NCI-H2029 (cell line): ENCODE results near the gene ALG12.

Experiments used
- DNase-seq: peaks from one replicate; lab custom pipeline; 2025; lab: John Stamatoyannopoulos, UW

Gene ALG12

GRCh38 chr22:49887064-49887451 lies 31.2 kb downstream of the ALG12 start:
- DNase-seq, result no peak

DNA sequence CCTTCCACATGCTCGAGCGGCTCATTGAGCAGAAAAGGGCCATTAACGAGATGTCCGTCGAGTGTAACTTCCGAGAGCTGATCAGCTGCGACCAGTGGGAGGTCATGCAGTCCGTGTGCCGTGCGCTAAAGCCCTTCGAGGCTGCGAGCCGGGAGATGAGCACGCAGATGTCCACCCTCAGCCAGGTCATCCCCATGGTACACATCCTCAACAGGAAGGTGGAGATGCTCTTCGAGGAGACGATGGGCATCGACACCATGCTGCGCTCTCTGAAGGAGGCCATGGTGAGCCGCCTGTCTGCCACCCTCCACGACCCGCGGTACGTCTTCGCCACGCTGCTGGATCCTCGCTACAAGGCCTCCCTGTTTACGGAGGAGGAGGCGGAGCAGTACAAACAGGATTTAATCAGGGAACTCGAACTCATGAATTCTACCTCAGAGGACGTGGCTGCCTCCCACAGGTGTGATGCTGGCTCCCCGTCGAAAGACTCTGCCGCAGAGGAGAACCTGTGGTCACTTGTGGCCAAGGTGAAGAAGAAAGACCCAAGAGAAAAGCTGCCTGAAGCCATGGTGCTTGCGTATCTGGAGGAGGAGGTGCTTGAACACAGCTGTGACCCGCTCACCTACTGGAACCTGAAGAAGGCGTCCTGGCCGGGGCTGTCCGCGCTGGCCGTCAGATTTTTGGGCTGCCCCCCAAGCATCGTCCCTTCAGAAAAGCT lies 31.7 kb downstream of the ALG12 start:
- DNase-seq, result no peak

- DNase-seq, result no peak
Observed at GRCh38 chr22:49885881-49886280, 32.4 kb downstream of the ALG12 start.

GRCh38 chr22:49885281-49885680 lies 33.0 kb downstream of the ALG12 start:
- no peak for DNase-seq

GRCh38 chr22:49884503-49885260 lies 33.6 kb downstream of the ALG12 start:
- DNase-seq, result no peak

GRCh38 chr22:49884075-49884474 lies 34.2 kb downstream of the ALG12 start:
- DNase-seq, result no peak

DNA sequence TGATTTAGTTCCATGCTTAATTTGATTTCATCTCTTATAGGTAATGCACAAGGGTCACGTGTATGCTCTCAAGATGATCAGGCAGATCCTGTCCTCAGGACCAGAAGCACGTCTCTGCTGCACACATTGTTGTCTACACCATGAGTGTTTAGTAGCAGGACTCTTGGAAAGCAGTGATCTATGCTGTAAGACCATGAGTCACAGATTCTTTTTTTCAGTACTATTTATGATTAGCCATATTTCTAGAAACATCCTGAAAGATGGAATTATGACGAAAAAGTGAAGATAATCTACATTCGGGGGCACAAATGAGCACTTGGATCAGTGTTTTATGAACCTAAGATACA lies 35.0 kb downstream of the ALG12 start:
- DNase-seq, result no peak

GRCh38 chr22:49882519-49883293 lies 35.5 kb downstream of the ALG12 start:
- no peak for DNase-seq

GRCh38 chr22:49881856-49882255 lies 36.4 kb downstream of the ALG12 start:
- no peak for DNase-seq

- DNase-seq, result no peak
Observed at GRCh38 chr22:49880281-49880680, 38.0 kb downstream of the ALG12 start.

- no peak for DNase-seq
Observed at GRCh38 chr22:49879871-49880270, 38.4 kb downstream of the ALG12 start.

GRCh38 chr22:49878206-49878605 lies 40.0 kb downstream of the ALG12 start:
- DNase-seq, result no peak

DNA sequence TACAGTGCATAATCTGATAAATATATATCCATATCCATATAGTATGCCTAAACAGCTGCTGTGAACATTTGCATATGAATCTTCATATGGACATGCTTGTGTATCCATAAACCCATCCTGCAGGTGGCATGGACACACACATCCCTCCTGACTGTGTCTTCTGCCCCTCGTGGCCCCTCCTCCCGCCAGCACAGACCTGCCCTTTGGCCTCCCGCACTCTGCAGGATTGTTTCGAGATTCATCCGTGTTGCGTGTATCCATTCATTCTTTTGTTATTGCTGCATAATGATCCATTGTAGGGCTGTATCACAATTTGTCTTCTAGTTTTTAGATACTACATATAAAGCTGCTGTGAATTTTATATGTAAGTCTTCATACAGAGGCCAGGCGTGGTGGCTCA lies 40.6 kb downstream of the ALG12 start:
- no peak for DNase-seq

GRCh38 chr22:49873228-49873940 lies 44.9 kb downstream of the ALG12 start:
- DNase-seq, result no peak

DNA sequence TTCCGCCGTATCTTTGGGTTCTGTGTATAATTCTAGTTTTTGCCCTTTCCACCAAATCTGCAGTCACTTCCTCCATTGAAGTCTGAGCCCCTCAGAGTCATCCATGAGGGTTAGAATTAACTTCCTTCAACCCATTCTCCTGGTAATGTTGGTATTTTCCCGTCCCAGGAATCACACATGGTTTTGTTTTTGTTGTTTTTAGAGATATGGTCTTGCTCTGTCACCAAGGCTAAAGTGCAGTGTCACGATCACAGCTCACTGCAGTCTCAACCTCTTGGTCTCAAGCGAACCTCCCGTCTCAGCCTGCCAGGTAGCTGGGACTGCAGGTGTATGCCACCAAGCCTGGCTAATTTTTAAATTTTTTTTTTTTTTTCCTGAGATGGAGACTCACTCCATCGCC lies 45.9 kb downstream of the ALG12 start:
- no peak for DNase-seq

DNA sequence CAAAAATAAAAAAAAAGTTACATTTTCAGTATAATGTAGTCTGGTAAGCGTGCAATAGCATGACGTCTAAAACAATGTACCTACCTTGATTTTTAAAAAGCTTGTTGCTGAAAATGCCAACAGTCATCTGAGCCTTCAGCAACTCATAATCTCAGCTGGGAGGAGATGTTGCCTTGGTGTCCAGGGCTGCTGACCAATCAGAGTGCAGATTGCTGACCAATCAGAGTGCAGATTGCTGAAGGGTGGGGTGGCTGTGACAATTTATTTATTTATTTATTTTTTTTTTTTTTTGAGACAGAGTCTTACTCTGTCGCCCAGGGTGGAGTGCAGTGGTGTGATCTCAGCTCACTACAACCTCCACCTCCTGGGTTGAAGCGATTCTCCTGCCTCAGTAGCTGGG lies 46.8 kb downstream of the ALG12 start:
- DNase-seq, result no peak

GRCh38 chr22:49869845-49870712 lies 48.2 kb downstream of the ALG12 start:
- no peak for DNase-seq

DNA sequence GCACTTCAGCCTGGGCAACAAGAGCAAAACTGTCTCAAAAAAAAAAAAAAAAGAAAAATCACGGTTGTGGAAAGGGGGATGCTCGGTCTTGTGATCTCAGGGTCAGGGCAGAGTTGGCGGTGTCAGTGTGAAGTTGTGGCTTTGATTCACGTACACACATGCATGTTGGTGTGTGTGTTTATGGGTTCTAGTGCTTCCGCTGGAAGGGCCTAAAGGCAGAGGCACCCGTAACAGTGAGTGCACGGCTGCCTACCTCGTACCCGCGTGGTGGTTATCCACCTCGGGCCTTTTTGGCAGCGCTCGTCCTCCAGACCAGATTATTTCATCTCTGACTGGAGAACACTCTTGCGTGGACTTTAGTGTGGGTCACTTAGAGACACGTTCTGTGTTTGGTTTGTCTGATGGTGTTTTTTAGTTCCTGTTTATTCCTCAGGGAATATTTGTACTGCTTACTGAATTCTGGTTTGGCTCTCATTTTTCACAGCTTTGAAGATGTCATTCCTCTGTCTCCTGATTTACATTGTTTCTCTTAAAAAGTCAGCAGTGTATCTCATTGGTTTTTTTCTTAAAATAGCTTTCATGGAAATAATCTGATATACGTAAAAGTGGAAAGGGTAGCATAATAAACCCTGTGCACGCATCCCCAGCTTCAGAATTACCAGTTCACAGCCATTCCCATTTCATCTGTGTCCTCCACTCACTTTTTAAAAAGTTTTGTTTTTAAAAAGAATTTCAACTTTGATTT lies 49.0 kb downstream of the ALG12 start:
- no peak for DNase-seq

DNA sequence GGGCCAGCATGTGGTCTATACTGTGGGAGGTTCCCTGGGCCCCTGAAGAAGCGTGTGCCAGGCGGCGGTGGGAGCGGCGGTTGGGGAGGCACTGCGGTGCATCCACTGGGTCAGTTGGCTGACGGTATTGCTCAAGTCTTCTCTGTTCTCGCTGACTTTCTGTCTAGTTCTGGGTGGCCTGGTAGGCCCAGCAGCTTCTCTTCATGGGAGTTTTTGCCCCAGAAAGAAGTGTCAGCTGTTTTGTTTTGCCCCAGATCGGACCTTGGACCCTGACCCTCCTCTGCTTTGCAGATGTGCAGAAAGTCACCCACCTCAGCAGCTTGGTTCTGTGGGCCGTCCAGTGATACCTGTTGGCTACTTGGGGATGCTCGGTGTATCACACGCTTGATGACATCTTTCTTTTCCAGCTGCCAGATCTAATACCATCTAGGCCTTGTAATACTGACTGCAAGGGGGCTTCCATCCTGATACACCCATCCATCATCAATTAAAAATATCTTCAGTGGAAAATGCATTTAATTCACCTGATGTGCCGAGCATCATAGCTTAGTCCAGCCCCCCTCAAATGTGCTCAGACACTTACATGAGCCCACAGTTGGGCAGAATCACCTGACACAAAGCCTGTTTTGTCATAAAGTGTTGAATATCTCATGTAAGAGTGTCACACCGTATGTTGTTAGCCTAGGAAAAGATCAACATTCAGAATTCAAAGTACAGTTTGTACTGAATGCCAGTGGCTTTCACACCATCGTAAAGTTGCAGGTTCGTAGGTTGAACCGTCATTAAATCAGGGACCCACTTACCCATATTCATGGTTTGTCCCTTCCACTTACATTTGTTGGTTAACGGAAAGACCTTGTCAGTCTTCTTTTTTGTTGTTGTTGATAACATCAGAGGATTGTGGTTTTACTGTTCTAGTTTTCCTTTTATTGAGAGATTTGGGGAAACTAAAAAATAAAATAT lies 50.7 kb downstream of the ALG12 start:
- no peak for DNase-seq
